HFFc6 (cell line): Measurements from ENCODE around the gene PCLO. TPM values are rescaled to one million over a fixed set of nuclear protein-coding genes. Genes with fewer than 3 reads are reported as not detected.

ENCODE experiments used
- DNase-seq: peaks from one replicate; pipeline ENCODE4 v3.0.0-alpha.2; 2018
- H3K27ac Mint-ChIP-seq: 2 replicates; pipeline ENCODE4 v1.8.0; 2020; ENCODE audit warnings: mild to moderate bottlenecking, mixed read lengths
- H3K27me3 Mint-ChIP-seq: 2 replicates; pipeline ENCODE4 v1.8.0; 2021; ENCODE audit warnings: mild to moderate bottlenecking, moderate library complexity, mixed read lengths; ENCODE audit not compliant: insufficient read depth
- H3K36me3 Mint-ChIP-seq: 2 replicates; pipeline ENCODE4 v1.8.0; 2021; ENCODE audit warnings: low read depth, mixed read lengths
- H3K4me1 Mint-ChIP-seq: 2 replicates; pipeline ENCODE4 v1.8.0; 2020; ENCODE audit warnings: low read depth, mixed read lengths
- H3K4me3 Mint-ChIP-seq: 2 replicates; pipeline ENCODE4 v1.8.0; 2020; ENCODE audit warnings: mild to moderate bottlenecking, moderate library complexity, mixed read lengths
- H3K9me3 Mint-ChIP-seq: 2 replicates; pipeline ENCODE4 v1.8.0; 2020; ENCODE audit warnings: mild to moderate bottlenecking, mixed read lengths
- long read RNA-seq: library from polyadenylated mRNA; unstranded; transcript quantifications from one replicate; pipeline ENCODE4 v2.0.0, GENCODE V29; 2019
- total RNA-seq, 6 experiments: library from RNA; stranded (reverse); fragmentation: NEBNext Ultra II Directional; extraction: Animal tissue kit (Norgen Biotek cat#: 25700); gene quantifications; 2 replicates in 1 of 6; 3 replicates in 5 of 6; pipeline ENCODE4 v1.2.3, GENCODE V29; 2021
- TF ChIP-seq, protein P1 (sequence below): fragments of 200-600 bp; sonication (generic); IDR thresholded peaks from 2 replicates; pipeline ENCODE4 v1.5.0; 2021; ENCODE audit warnings: antibody characterized with exemption, mild to moderate bottlenecking

The PCLO gene, protein sequence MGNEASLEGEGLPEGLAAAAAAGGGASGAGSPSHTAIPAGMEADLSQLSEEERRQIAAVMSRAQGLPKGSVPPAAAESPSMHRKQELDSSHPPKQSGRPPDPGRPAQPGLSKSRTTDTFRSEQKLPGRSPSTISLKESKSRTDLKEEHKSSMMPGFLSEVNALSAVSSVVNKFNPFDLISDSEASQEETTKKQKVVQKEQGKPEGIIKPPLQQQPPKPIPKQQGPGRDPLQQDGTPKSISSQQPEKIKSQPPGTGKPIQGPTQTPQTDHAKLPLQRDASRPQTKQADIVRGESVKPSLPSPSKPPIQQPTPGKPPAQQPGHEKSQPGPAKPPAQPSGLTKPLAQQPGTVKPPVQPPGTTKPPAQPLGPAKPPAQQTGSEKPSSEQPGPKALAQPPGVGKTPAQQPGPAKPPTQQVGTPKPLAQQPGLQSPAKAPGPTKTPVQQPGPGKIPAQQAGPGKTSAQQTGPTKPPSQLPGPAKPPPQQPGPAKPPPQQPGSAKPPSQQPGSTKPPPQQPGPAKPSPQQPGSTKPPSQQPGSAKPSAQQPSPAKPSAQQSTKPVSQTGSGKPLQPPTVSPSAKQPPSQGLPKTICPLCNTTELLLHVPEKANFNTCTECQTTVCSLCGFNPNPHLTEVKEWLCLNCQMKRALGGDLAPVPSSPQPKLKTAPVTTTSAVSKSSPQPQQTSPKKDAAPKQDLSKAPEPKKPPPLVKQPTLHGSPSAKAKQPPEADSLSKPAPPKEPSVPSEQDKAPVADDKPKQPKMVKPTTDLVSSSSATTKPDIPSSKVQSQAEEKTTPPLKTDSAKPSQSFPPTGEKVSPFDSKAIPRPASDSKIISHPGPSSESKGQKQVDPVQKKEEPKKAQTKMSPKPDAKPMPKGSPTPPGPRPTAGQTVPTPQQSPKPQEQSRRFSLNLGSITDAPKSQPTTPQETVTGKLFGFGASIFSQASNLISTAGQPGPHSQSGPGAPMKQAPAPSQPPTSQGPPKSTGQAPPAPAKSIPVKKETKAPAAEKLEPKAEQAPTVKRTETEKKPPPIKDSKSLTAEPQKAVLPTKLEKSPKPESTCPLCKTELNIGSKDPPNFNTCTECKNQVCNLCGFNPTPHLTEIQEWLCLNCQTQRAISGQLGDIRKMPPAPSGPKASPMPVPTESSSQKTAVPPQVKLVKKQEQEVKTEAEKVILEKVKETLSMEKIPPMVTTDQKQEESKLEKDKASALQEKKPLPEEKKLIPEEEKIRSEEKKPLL (N-terminal part only)
- total RNA-seq: 1 to 10 TPM in 5 of 6 experiments, under 1 TPM in 1; 0.64 to 2.3 (median 1.7) TPM
- long read RNA-seq, partial matches to known transcripts: 0 of 1 reads
- long read RNA-seq, other reads (novel, unspliced or antisense): 1 of 1 reads

DNA sequence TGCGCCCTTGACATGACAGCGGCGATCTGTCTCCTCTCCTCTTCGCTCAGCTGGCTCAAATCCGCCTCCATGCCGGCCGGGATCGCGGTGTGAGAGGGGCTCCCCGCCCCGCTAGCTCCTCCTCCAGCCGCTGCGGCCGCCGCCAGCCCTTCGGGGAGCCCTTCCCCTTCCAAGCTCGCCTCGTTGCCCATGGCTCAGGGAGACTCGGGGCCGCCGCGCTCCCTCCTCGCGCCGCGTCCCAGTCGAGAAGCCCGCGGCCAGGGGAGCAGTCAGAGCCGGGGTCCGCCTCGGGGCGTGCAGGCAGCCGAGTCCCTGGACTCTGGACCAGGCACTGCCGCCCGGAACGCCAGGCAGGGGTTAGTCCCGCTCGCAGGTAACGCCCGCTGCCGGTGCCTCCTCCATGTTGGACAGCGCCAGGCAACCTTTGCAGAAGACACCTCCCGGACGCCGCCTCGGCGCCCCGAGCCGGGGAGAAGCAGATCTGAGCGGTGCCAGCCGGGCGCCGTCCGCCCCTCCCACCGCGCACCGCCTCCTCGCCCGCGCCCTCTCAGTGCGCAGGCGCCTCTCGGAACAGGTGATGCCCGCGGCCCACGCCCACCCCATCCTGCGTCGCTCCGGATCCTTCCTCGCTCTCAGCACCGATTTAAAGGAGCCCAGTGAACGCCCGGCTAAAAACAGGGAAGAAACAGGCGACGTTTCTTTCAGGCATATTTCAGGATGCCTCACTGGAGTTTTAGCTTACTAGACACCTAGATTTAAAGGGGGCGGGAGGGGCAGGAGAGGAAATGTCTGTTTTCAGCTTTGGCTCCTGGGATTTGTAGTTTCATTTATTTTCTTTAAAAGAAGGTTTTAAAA, at the start of gene PCLO:
TSS of gene PCLO (minus strand) at position 483 of the 855 bp plus-strand sequence. CDS start at position 191, 292 bp downstream.
- Mint-ChIP-seq H3K27ac (no peak within 1 kb of the TSS), H3K9me3 (no peaks in the 10 kb centered on the region; the same call in 1 of the 2 replicates), H3K4me1 (no peaks in the 10 kb centered on the region), H3K4me3 (no peak within 1 kb of the TSS), H3K36me3 (no peaks in the 10 kb centered on the region), H3K27me3 (peaks cover 2% of the 10 kb centered on the region; the same call in 1 of the 2 replicates)
- TF ChIP-seq, protein P1, sequence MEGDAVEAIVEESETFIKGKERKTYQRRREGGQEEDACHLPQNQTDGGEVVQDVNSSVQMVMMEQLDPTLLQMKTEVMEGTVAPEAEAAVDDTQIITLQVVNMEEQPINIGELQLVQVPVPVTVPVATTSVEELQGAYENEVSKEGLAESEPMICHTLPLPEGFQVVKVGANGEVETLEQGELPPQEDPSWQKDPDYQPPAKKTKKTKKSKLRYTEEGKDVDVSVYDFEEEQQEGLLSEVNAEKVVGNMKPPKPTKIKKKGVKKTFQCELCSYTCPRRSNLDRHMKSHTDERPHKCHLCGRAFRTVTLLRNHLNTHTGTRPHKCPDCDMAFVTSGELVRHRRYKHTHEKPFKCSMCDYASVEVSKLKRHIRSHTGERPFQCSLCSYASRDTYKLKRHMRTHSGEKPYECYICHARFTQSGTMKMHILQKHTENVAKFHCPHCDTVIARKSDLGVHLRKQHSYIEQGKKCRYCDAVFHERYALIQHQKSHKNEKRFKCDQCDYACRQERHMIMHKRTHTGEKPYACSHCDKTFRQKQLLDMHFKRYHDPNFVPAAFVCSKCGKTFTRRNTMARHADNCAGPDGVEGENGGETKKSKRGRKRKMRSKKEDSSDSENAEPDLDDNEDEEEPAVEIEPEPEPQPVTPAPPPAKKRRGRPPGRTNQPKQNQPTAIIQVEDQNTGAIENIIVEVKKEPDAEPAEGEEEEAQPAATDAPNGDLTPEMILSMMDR: no peak
- no peak for DNase-seq

DNA sequence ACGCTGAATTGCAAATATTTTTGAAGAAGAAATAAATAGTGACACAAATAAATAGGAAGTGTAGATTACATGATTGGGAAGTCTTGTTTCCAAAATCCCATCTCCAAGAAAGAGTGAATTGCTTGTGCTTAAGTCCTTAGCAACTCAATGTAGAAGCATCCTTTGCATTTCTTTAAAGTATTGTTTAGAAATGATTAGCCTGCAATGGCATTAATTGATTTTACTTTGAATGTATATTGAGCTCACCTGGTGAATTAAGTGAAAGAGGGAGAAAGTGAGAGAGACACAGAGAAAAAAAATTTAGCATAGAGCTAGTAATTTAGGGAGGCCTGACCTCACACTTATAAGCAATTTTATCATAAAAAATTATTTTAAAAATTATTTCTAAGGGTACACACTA, 49.0 kb upstream of the PCLO start:
- Mint-ChIP-seq H3K4me3 (no peak overlapping the region), H3K4me1 (no peaks in the 10 kb centered on the region), H3K27me3 (peaks cover 2% of the 10 kb centered on the region; the same call in 1 of the 2 replicates), H3K27ac (no peak overlapping the region), H3K9me3 (peaks cover 21% of the 10 kb centered on the region), H3K36me3 (no peaks in the 10 kb centered on the region)
- DNase-seq: no peak
- TF ChIP-seq, protein P1: no peak

DNA sequence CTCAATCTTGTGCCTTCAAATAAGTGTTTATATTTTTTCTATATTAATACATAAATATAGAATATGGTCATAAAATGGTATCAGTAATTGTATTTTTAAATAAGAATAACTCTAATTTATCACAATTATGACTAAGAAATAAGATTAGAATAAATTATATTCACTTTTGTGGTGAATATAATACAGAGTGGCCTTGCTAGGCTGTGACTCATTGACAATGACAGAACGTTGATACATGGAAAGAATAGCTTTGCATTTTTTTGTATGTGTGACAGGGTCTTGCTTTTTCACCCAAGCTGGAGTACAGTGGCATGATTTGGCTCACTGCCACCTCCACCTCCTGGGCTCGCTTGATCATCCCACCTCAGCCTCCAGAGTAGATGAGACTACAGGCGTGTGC, 47.8 kb upstream of the PCLO start:
- no peaks in the 10 kb centered on the region for H3K36me3 Mint-ChIP-seq
- TF ChIP-seq, protein P1: no peak
- peaks cover 2% of the 10 kb centered on the region; the same call in 1 of the 2 replicates for H3K27me3 Mint-ChIP-seq
- DNase-seq: no peak
- no peak overlapping the region for H3K4me3 Mint-ChIP-seq
- H3K27ac Mint-ChIP-seq: no peak overlapping the region
- no peaks in the 10 kb centered on the region for H3K4me1 Mint-ChIP-seq
- H3K9me3 Mint-ChIP-seq: peaks cover 23% of the 10 kb centered on the region

DNA sequence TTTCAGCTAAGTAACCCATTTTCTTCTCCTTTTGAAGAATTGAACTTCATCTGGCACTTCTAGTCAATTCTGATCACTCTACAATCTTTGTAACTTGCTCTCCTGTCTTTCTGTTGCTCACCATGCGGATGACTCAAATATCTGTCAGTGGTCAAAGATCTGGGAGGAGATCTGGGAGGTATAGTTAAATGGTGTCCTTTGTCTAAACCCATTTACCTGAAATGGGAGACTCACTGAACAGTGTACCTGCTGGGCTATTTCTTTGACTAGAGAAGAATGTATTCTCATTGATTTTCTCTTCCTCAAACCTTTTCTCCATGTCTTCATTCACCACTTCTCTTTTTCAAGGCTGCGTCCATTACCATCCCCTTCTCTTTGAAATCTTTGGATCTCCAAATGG, 42.0 kb upstream of the PCLO start:
- Mint-ChIP-seq H3K9me3 (peaks cover 25% of the 10 kb centered on the region), H3K27me3 (no peaks in the 10 kb centered on the region), H3K4me3 (no peak overlapping the region), H3K36me3 (no peaks in the 10 kb centered on the region), H3K4me1 (no peaks in the 10 kb centered on the region), H3K27ac (no peak overlapping the region)
- no peak for DNase-seq
- TF ChIP-seq, protein P1: no peak
